GM19395 (cell line): ENCODE data around the gene TTLL10.

ENCODE experiments used
- ATAC-seq: cut with Tn5 transposase; IDR thresholded peaks from one replicate; pipeline ENCODE4 v1.9.1; 2021; ENCODE audit warnings: mild to moderate bottlenecking, moderate library complexity; ENCODE audit not compliant: unreplicated experiment

Gene TTLL10

DNA sequence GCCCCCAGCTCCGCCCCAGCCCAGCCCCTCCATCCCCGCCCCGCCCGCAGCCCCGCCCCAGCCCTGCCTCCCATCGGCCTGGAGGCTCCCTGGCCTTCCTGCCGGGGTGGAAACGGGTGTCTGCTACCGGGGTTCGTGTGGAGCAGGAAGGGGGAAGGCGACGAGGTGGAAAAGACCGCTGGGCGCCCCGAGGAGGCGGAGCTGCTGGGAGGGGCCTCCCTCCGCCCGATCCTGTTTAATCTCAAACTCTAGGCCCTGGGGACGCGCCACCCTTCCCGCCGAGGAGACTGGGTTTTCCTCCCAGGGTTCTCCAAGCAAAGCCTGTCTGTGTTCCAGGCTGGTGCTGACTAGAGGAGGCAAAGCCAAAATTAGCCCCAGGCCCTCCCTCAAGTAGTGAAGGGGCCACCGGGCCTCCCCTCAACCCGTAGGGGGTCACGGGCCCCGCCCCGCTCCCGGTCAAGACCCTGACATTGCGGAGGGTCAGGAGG, 16.2 kb upstream of the TTLL10 start:
- no peak for ATAC-seq

GRCh38 chr1:1157914-1158710, 15.6 kb upstream of the TTLL10 start:
- ATAC-seq = no peak

DNA sequence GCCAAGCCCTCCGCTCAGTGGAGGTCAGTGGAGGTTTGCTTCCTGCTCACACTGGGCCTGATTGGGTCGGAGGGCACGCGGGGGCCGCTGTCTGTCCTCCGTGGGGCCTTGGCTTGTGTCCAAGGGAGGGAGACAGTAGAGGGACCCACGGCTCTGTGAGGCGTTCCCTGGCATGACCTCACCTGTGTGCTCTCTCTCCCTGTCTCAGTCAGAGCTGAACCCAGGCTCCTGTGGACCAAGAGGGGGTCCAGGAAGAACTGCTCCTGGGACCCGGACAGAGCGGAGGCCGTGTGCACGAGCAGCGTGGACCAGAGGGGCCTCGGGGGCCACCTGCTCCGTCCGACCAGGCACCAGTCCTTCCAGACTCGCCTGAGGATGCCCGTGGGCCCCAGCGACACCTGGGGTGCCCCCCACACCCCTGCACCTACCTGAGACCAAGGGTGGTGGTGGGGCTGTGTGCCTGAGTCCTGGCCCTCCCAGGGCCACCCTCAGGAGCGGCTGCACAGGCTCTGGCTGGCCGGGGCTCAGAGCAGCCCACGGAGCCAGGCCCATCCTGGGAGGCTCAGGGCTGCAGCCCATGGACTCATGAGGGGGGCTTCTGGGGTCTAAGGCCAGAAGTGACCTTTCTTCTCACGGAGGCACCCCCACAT, 13.3 kb upstream of the TTLL10 start:
- no peak for ATAC-seq

DNA sequence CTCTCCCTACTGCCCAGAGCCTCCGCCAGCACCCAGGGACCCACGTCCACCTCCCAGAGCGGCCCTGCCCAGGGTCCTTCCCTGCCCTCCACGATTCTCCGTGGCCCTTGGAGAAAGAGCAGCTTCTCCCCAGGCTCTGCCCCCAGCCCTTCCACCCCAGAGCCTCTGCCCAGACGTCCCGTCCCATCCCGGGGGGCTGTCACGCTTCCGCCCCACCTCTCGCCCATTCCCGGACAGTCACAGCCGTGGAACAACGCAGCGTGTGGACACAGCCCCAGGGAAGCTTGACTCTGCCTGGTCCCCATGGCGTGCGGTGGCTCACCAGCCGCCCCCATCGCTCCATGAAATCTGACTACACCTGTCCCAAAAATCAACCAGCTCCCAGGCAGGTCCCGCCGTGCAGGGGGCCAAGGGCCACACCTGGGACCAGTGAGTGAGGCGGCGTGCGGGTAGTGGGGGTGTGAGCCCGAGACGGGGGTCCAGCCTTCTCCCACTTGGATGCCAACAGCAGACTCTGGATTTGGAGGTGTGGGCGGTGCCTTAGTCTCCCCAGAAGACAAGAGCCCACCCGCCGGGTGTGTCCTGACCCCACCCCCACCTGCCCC, 12.5 kb upstream of the TTLL10 start:
- no peak for ATAC-seq

DNA sequence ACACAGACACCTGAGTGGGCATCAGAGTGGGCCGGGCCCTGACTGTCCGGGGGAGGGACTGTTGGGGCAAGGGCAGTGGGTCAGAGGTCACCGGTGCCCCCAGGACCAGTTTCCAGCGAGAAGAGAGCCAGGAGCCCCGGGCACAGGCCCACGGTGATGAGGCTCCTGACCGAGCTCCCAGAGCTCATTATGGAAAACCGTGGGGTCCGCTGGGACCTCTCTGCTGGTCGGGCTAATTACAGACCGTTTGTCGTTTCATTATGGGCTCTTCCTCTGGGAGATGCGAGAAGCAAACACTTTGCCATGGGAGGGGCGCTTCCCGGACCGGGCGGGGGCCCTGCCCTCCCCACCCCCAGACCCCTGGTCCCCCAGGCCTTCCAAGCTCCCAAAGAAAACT, 12.0 kb upstream of the TTLL10 start:
- ATAC-seq = no peak

DNA sequence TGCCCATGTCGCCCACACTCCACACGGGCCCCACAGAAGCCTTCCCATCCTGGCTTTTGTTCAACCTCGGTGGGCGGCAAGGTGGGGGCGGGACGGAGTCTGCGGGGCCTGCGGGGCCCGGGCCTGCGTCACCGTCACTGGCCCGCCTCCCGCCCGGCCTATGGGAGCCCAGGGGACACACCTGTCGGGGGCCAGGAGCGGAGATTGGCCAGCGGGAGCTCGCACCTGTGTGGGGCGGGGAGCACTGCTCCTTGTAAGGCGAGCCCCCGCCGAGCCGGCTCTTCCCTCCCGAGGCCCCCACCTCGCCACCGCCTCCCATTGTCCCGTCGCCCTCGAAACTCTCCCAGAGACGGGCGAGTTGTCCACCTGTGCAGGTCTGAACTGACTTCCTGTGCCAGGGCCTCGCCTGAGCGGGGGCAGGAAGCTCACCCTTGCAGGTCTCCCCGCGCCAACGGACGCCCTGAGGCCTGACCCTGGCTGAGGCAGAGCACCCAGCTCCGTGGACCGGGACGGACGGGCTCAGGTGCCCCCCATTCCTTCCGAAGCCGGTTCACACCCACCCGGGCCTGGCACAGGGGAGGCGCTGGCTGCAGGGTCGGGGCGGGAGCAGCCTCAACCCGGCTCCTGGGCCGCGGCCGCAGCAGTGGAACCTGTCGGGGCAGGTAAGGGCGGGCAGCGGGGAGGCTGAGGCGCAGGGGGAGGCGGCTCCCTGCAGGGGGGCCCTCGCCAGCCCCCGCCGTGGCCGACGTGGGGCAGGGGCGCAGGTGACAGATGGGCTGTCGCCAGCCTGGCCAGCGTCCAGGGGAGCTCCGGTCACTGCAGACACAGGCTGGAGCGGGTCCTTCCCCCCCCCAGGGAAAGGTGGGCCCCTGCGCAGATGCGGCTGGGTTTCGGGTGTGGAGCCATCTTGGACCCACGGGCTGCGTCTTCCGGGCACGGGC, 10.8 kb upstream of the TTLL10 start:
- ATAC-seq = no peak

DNA sequence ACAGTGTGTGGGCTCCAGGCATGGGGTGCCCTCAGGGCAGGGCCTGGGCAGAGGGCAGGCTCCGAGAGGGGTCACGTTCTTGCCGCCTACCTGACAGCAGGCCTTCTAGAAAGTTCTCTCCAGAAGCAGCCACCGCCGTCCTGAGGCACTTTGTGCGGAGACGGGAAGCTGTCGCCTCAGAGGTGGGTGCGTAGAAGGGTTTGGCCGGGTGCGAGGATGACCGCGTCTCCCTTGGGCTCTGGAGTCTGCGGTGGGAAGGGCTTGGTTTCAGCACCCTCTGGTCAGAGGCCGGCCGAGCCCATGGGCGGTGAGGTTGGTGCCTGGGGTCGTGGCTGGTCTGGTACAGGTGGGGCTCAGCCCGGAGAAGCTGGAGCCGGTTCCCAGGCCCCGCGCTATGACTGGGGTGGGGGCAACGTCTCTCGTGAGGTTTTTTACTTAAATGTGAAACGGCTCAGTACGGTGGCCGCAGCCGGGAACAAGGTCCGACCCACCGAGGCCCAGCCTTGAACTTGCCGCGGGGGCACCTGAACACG, 10.1 kb upstream of the TTLL10 start:
- no peak for ATAC-seq

DNA sequence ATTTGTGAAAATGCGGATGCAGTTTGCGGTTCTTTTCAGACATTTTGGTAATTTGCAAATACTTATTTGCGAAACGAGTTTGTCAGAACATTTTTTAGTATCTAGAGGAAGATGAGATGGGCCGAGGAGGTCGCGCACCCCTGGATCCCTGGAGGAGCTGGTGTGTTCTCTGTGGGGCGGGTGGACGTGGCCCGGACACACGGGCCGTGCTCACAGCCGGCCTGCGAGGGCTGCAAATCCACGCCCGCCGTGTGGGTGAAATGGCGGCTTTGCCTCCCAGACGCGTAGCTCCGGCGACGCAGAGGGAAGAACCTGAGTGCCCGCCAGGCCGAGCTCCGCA, 9.3 kb upstream of the TTLL10 start:
- ATAC-seq = no peak

- ATAC-seq = no peak
Measured at GRCh38 chr1:1164701-1165451, 8.8 kb upstream of the TTLL10 start.

GRCh38 chr1:1165485-1165884, 8.2 kb upstream of the TTLL10 start:
- no peak for ATAC-seq

- ATAC-seq = no peak
Measured at GRCh38 chr1:1165900-1166421, 7.7 kb upstream of the TTLL10 start.

- ATAC-seq = no peak
Measured at GRCh38 chr1:1166642-1167397, 6.9 kb upstream of the TTLL10 start.

DNA sequence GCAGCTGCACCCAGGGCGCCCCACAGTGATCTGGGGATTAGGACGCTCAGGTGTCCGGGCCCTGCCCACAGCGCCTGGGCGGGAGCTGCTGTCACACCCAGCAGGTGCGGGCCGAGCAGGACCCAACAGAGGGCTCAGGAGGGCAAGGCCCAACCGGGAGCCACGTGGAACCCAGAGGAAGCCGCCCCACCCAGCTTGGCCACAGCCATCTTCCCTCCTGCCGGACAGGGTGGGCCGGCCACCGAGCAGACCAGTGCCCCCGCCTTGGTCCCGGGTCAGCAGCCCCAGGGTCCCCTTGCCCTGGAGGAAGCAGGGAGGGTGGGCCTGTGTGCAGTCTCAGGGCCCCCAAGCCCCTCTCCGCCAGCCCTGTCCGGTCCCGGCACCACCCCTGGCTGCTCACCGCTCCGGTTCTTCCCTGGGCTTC, 6.3 kb upstream of the TTLL10 start:
- no peak for ATAC-seq

GRCh38 chr1:1167841-1168450, 5.7 kb upstream of the TTLL10 start:
- ATAC-seq = no peak

GRCh38 chr1:1168451-1169411, 4.9 kb upstream of the TTLL10 start:
- no peak for ATAC-seq

DNA sequence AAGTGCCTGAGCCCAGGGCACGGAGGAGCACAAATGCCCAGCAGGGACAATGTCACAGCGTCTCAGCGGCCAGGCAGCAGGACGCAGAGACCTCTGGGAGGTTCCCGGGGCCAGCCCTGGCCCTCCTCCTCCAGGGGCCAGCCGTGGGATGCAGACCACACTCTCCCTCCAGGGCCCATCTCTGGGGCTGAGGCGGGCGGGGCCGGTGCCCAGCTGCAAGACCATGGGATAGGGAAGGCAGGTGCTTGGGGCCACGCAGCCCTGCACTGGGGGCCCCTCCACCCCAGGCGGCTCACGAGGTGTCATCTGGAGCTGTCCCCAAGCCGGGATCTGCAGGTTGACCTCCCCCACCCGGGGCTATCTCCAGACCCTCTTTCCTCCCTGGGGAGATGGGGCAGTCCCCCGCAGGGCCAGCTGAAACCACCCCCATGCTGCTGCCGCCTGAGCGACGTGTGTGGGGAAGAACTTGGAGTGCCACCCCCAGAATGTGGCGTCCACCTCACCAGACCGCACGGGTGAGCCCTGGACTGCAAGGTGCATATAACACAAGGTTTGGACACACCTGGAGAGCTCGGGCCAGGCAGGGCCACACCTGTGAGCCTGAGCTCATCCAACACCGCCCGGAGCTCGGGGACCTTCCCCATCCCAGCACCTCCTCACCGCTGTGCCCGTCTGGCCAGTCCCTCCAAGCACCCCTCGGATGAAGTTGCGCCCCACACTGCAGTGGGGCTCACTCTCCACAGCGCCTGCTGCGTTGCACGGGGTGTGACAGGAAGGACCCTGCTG, 4.1 kb upstream of the TTLL10 start:
- ATAC-seq = no peak
